Hepatocyte (in vitro differentiated cells): ENCODE results near the gene TPCN2.

Source experiments
- CTCF ChIP-seq: fragments of 200-600 bp; sonication (generic); IDR thresholded peaks from 2 replicates; pipeline ENCODE4 v1.5.1; 2016; ENCODE audit warnings: antibody characterized with exemption, mild to moderate bottlenecking; ENCODE audit not compliant: poor library complexity
- EZH2 ChIP-seq: fragments of 200-600 bp; sonication (generic); IDR thresholded peaks from 2 replicates; pipeline ENCODE4 v1.6.1; 2016; ENCODE audit warnings: antibody characterized with exemption, mild to moderate bottlenecking, borderline replicate concordance
- EZH2phosphoT487 ChIP-seq: fragments of 200-600 bp; sonication (generic); IDR thresholded peaks from one replicate; pipeline ENCODE4 v1.6.1; 2018; ENCODE audit warnings: antibody characterized with exemption, mild to moderate bottlenecking, low read depth, moderate library complexity; ENCODE audit not compliant: unreplicated experiment, severe bottlenecking

- TF ChIP-seq CTCF (no peak), EZH2 (no peak), EZH2phosphoT487 (no peak)
These were observed 113.8 kb downstream of the TPCN2 start for GRCh38 chr11:69162505-69162904.
